T follicular helper cell (primary cell): ENCODE data around the gene CSTF1.
A peak's percentile ranks its signal among the peaks of the same experiment; 100 is the strongest.
"Not testable (repeated sequence)": the region's sequence is repeated elsewhere in the genome, so short reads cannot be mapped to it uniquely, and the experiment has no call there.

Experiments
- DNase-seq: peaks from one replicate; pipeline ENCODE4 v3.0.0-alpha.2; 2020; ENCODE audit warnings: low read depth

The CSTF1 gene

DNA sequence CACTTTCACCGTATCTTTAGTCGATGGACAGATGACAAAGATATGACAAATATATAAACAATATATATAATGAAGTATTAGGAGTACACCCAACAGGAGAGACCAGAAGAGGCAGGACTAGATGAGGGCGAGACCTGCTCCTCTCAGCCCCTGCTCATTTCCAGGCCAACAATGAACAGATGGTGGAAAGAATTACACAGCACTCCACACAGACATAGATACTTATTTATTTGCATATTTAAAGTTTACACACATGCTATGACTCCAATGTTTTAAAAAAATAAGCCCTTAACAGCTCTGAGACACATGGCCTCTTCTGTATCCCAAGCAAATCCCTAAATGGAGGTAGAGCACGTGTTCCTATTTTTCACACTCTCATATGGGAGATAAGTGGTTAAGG lies 23.3 kb upstream of the CSTF1 start:
- no peak for DNase-seq

DNA sequence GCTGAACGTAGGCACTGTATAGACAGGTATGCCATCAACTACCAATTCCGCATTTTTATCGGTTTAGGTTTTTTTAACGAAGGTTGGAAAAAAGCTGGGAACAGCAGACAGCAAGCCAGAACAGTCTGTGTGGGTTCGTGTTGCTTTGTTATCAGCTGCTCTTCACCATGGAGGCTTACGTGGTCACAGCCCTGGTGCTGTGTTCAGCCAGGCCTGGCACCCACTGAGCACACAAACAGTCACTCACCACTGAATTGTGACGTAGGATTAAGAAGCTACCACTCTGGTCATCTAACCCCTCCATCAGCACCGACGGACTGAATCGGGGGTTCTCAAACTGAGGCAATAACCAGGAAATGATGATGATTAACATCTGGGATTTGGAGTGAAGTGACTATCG lies 20.5 kb upstream of the CSTF1 start:
- no peak for DNase-seq

DNA sequence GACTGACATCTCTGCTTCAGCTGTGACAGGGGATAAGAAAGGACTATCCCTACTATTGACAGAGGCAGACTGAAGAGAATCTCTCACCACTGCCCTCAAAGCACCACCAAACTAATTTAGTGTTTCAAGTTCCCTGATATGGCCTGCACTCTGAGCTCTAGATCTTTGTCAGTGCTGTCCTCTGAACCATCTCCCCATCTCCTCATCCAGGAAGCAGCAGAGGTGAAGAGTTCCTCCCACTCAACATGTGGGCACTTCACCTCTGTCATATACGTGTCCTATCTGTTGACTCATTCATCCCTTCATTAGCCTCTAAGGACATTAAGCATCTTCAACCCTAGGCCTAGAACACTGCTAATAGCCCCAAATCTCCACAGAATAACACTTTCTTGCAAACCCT lies 19.6 kb upstream of the CSTF1 start:
- DNase-seq, result no peak

- DNase-seq, result no peak
Measured at GRCh38 chr20:56373942-56374341, 18.5 kb upstream of the CSTF1 start.

GRCh38 chr20:56376331-56376730 lies 16.1 kb upstream of the CSTF1 start:
- no peak for DNase-seq

DNA sequence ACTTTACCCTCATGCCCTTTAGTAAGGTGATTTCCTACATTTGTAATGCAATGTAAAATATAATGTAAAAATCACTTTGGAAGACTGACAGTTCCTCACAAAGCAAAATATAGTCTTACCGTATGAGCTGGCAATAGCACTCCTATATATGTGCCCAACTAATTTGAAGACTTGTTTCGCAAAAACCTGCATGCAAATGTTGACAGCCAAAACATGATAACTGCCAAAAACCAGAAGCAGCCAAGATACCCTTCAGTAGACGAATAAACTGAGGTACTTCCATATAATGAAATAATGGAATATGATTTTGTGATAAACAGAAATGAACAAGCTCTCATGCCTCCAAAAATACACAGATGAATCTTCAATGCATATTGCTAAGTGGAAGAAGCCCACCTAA lies 14.1 kb upstream of the CSTF1 start:
- DNase-seq, result no peak

DNA sequence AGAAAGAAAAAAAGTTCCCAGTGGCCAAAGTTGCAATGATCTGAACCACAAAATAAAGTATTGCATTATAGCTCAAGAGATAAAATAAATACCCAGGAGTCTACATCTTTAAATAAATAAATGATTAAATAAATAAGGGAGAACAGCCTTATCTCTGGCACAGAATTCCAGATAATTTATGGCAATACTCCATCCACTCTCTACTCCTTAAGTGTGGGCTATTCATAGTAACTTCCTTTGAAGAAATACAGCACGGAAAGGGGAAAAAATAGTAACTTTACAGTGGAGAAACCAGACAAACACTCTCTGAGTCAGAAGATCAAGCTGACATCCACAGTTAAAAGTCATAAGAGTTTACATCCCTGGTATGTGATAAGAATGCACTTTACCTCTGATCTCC lies 12.1 kb upstream of the CSTF1 start:
- DNase-seq, result no peak

DNA sequence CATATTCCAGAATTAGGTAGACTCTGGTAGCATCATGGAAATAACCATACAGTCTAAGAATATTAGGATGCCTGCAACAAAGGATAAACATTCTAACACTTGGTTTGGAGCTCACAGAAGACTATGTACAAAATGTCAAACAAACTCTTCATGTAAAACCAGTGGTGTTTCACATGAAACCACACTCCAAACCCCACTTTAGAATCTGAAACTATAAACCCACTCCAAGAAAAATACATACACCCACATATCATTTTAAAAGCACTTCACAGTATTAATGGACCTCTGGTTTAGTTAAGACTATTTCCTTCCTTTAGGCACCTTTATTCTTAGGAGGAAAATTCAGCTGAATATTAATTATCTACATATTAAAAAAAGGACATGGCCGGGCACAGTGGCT lies 10.9 kb upstream of the CSTF1 start:
- no peak for DNase-seq

DNA sequence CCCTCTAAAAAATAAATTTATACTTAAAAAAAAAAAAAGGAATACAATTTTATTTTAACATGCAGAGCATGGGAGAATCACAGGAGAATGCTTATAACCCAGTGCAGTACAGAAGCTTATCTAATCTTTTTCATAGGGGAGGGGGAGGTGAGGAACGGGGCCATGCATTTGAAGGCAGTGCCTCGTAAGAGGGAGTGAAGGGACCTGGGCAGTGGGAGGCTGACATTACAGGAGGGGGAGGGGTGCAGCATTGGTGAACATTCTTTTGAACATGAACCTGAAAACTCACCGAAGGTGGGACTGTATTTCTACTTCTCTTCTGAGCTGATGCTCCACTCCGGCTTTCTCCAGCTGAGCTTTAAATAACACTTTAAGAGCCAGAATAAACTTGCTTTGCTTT lies 9.7 kb upstream of the CSTF1 start:
- DNase-seq, result no peak

DNA sequence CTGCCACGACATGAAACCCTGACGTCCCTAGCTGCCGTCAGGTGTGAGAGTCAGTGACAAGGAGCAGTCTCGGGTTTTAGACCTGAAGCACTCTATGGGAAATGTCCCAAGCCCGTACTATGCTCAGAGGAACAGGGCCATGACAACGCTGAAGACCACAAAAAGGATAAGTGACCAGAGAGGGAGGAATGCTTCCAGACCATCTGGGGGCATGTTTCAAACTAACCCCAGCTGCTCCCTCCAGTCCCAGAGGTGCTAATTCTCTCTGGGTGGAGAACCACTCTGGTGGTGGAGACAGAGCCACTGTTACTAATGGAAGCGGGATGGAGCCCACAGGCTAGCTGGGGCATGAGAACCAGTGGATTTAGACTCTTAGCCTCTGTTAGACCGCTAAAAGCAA lies 9.1 kb upstream of the CSTF1 start:
- DNase-seq, result no peak

DNA sequence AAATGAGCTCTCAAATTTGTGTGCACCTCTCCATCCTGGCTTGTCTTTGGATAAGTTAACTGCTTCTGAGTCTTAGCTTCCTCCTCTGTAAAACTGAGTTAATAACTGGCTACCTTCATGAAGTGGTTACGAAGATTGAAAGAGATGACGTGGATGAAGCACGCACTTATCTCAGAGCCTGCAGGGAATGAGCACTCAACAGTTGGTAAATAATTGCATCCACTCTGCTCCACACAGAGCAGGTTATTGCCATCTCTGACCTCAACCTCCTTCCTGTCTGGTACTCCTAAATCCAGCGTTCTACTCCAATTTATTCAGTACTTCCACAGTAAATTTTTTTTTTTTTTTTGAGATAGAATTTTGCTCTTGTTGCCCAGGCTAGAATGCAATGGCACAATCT lies 7.3 kb upstream of the CSTF1 start:
- DNase-seq, result no peak

DNA sequence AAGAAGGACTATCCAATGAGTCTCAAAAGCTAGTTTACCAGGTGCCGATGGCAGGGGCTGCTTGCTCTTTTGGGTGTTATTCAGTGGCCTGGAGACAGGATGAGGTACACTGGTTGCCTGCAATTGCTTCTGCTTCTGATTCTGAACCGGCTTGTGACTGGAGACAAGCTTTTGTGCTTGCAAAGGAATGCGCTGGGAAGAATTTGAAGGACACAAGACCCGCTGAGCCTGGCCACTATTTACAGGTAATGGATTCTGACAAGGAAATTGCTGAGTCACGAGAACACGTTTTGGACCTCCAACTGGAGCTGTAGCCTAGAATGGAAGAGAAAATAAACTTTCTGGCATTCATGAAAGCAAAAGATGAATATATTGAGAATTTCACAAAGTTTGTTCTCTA lies 6.2 kb upstream of the CSTF1 start:
- DNase-seq, result no peak

GRCh38 chr20:56388882-56389281 lies 3.6 kb upstream of the CSTF1 start:
- no peak for DNase-seq

GRCh38 chr20:56389807-56390206 lies 2.6 kb upstream of the CSTF1 start:
- DNase-seq, result no peak

- DNase-seq, result not testable (repeated sequence)
Measured at GRCh38 chr20:56390396-56390795, 2.0 kb upstream of the CSTF1 start.

- no peak for DNase-seq
Measured at GRCh38 chr20:56391037-56391436, 1.4 kb upstream of the CSTF1 start.

GRCh38 chr20:56391596-56392131 lies 781 bp upstream of the CSTF1 start:
- no peak for DNase-seq

GRCh38 chr20:56392881-56393482 lies 537 bp downstream of the CSTF1 start:
- no peak for DNase-seq

GRCh38 chr20:56393653-56394052 lies 1.2 kb downstream of the CSTF1 start:
- no peak for DNase-seq

DNA sequence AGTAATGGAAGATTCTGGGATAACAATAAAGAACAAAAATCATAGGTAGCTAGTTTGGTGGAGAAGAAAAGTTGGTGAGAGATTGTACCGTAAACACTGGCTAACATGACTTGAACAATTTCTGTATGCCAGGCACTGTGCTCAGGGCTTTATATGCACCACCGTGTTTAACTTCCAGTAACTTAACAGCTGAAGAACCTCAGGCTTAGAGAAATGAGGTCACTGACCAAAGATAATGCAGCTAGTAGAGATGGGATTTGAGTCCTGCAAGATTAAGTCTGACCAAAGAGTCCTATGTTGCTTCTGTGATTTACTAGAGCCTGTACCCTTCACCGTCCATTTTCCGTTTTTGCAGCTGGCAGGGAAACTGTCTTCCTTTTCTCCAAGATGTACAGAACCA lies 2.7 kb downstream of the CSTF1 start:
- DNase-seq, result no peak

- peak; percentile 46 for DNase-seq
Measured at GRCh38 chr20:56400001-56400640, 7.7 kb downstream of the CSTF1 start.

GRCh38 chr20:56403465-56403864 lies 11.0 kb downstream of the CSTF1 start:
- DNase-seq, result no peak

GRCh38 chr20:56405356-56405755 lies 12.9 kb downstream of the CSTF1 start:
- DNase-seq, result not testable (repeated sequence)

- no peak for DNase-seq
Measured at GRCh38 chr20:56406910-56407309, 14.5 kb downstream of the CSTF1 start.
